Right cardiac atrium (tissue), 5 donors: ENCODE data around the gene CERS3. TPM values are rescaled to one million over a fixed set of nuclear protein-coding genes. Genes with fewer than 3 reads are reported as not detected.
"Not testable (repeated sequence)": the region's sequence is repeated elsewhere in the genome, so short reads cannot be mapped to it uniquely, and the experiment has no call there.

ENCODE experiments used
- ATAC-seq, 2 donors: fragments of 200-7000 bp; cut with Tn5 transposase; one replicate each; pipeline versions ENCODE4 v1.8.0 to v1.9.1; 2020; ENCODE audit warnings: moderate library complexity in 2 of 2, mild to moderate bottlenecking in 1 of 2
- DNase-seq, 3 donors: peaks; one replicate each; pipeline ENCODE4 v3.0.0-alpha.2; 2020
- H3K27ac ChIP-seq: one replicate; pipeline ENCODE4 v1.5.1; 2013; ENCODE audit warnings: mild to moderate bottlenecking, low read length, control low read depth, moderate library complexity
- H3K27me3 ChIP-seq: one replicate; pipeline ENCODE4 v1.6.1; 2013; ENCODE audit not compliant: control insufficient read depth, insufficient read depth
- H3K4me1 ChIP-seq: one replicate; pipeline ENCODE4 v1.6.1; 2013; ENCODE audit warnings: low read length; ENCODE audit not compliant: control insufficient read depth, insufficient read depth
- H3K4me3 ChIP-seq: one replicate; pipeline ENCODE4 v1.5.1; 2013; ENCODE audit warnings: low read length, control low read depth
- H3K9me3 ChIP-seq: one replicate; pipeline ENCODE4 v1.6.1; 2013; ENCODE audit warnings: low read length; ENCODE audit not compliant: control insufficient read depth
- WGBS: extraction: QIAGEN DNeasy Blood & Tissue Kit; methylation state at CpG from one replicate; pipeline ENCODE4 v1.1.7; 2013; 5-methylcytosine and 5-hydroxymethylcytosine counted together
- intact Hi-C, 4 donors: fragments of 100-400 bp; cut with DNase I; formaldehyde crosslinking; loops; one replicate each; pipeline versions ENCODE4 v1.11.0 to v1.14.0; 2022 to 2023
- polyA plus RNA-seq: library from polyadenylated mRNA; stranded (reverse); fragments of 200-250 nt; gene quantifications from one replicate; pipeline ENCODE4 v1.2.3, GENCODE V29; 2013
- total RNA-seq, 4 donors: library from RNA; stranded (reverse); fragmentation: NEBNext Ultra II Directional; extraction: Animal tissue kit (Norgen Biotek cat#: 25700); gene quantifications; one replicate each; pipeline ENCODE4 v1.2.1, GENCODE V29; 2021
- donor health status: healthy with polysubstance abuse.
- donor health status: DM: no; HTN: yes; CAD: no.
- donor health status: DM: no; HTN: no; CAD: no.
- donor health status: DM: no; HTN: yes; CAD: no; lungs with severe emphysema.
- donor health status: DM: yes; HTN: yes; CAD: no.

Gene CERS3
- total and polyA plus RNA-seq, 5 donors: 0.02 to 0.48 (median 0.23) TPM; not detected in 1

DNA sequence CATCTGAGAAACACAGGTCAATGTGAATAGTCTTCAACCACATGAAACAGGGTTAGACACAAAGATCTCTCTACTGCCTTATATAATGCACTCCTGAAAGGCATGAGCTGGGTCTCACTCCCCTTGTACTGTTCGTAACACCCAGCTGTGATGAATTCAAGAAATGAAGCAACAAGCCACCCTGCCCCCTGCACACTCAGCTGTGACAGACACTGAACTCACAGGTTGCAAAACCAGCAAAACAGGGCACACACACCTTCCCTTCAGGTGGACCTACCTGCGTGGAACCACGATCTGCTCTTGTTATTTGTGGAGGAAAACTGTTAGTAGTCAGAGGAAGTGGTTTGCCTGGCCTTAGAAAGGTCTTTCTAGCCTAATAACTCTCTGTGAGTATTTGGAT, 64.5 kb downstream of the CERS3 start:
- Histone ChIP-seq H3K4me3 (no peak overlapping the region), H3K9me3 (no peaks in the 10 kb centered on the region), H3K27ac (no peak overlapping the region), H3K4me1 (no peaks in the 10 kb centered on the region), H3K27me3 (no peaks in the 10 kb centered on the region)
- ATAC-seq: no peak
- DNase-seq: no peak
- intact Hi-C loops: no loop called here
- WGBS: 88% methylated on average over 3 of the region's 3 CpGs

DNA sequence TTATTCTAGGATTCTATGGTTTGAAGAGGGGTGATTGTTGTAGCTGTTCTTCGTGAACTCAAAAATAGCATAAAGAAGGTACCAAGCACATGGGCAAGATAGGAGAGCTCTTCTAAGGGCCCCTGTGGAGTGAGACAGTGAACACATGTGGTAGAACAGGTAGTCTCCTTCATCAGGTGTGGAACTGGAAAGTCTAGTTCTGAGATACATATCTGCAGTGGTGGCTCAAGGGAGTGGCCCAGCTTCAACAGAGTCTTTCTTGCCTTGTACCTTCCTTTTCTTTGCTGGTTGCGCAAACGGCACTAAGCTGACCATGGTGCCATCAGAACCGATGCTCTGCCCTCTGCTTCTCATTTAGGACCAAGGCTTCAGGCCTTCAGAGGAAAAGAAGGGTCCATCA, 65.2 kb downstream of the CERS3 start:
- intact Hi-C loops: no loop called here
- no peak overlapping the region for H3K4me3 ChIP-seq
- H3K27me3 ChIP-seq: no peaks in the 10 kb centered on the region
- no peak for ATAC-seq
- WGBS: 96% methylated on average over 4 of the region's 4 CpGs
- no peaks in the 10 kb centered on the region for H3K4me1 ChIP-seq
- DNase-seq: no peak
- H3K9me3 ChIP-seq: no peaks in the 10 kb centered on the region
- no peak overlapping the region for H3K27ac ChIP-seq

DNA sequence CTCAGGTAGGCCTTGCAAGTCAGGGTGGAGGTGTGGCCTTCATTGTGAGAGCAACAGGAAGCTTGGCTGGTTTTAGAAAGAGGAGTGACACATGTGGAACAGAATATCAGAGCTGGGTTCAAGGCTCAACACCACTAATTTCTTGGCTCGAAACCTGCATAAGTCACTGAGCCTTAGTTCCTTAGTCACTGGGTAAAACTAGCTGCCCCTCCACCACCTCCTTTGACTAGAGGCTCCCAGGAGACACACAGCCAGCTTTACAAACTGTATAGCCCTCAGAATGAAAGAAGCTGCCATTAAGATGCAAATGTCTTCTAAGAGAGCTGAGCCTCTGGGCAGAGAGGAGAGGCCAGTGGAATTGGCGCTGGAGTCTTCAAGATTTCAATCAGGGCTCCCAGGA, 67.7 kb downstream of the CERS3 start:
- no peak for ATAC-seq

DNA sequence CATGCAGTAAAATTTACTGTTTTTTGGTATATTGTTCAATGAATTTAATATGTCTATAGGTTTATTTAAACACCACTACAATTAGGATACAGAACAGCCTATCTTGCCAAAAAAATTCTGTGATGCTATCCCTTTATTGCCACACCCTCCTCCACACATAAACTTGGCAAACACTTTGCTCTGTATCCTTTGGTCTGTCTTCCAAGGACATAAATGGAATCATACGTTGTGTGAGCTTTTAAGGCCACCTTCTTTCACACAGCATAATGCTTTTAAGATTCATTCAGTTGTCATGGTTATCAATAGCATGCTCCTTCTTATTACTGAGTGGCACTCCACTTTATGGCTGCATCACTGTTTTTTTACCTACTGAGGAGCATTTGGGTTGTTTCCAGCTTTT, 71.5 kb downstream of the CERS3 start:
- no peak for DNase-seq

More for the DNA sequence above, 67.7 kb downstream of the CERS3 start:
- DNase-seq: no peak
- Histone ChIP-seq H3K4me3 (no peak overlapping the region), H3K27me3 (no peaks in the 10 kb centered on the region), H3K4me1 (no peaks in the 10 kb centered on the region), H3K27ac (no peak overlapping the region), H3K9me3 (no peaks in the 10 kb centered on the region)
- WGBS: 72% methylated on average over 2 of the region's 2 CpGs
- intact Hi-C loops: no loop called here

DNA sequence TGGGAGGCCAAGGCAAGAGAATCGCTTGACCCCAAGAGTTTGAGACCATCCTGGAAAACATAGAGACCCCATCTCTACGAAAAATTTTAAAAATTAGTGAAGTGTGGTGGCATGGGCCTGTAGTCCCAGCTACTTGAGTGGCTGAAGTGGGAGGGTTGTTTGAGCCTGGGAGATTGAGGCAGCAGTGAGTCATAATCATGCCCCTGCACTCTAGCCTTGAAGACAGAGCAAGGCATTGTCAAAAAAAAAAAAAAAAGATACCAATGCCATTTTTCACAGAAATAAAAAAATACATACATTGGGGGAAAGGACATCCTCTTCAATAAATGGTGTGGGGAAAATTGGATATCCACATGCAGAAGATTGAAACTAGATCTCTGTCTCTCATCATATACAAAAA, 74.6 kb downstream of the CERS3 start:
- WGBS: 63% methylated on average over 2 of the region's 2 CpGs
- H3K9me3 ChIP-seq: no peaks in the 10 kb centered on the region

More for the DNA sequence above, 71.5 kb downstream of the CERS3 start:
- H3K4me1 ChIP-seq: no peaks in the 10 kb centered on the region
- WGBS: 73% methylated on average over 1 of the region's 1 CpG
- ATAC-seq: no peak
- H3K9me3 ChIP-seq: no peaks in the 10 kb centered on the region
- H3K27ac ChIP-seq: no peak overlapping the region
- intact Hi-C loops: no loop called here
- H3K27me3 ChIP-seq: no peaks in the 10 kb centered on the region
- no peak overlapping the region for H3K4me3 ChIP-seq

DNA sequence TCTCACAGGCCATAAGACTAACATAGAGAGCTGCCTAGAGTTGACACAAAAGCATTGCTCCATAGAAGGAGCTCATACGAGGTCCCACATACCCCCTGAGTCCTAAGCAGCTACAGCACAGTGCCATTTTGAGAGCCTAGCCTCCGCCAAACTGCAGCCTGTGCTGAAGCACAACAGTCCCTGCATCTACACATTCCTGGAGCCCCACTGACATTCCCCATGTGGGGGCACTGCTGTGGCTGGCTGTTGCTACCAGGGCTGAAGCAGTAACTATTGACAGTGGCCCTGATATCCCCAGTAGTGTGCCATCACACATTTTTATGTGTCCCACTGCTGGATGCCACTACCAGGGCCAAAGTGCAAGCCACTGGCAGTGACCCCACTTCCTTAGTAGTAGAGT, 80.3 kb downstream of the CERS3 start:
- H3K4me3 ChIP-seq: no peak overlapping the region
- intact Hi-C loops: no loop called here
- H3K27ac ChIP-seq: no peak overlapping the region
- no peaks in the 10 kb centered on the region for H3K4me1 ChIP-seq
- DNase-seq (no peak), ATAC-seq (no peak)
- no peaks in the 10 kb centered on the region for H3K9me3 ChIP-seq
- 73% methylated on average over 2 of the region's 2 CpGs for WGBS
- no peaks in the 10 kb centered on the region for H3K27me3 ChIP-seq

More for the DNA sequence above, 74.6 kb downstream of the CERS3 start:
- no peak overlapping the region for H3K4me3 ChIP-seq
- no peak overlapping the region for H3K27ac ChIP-seq
- H3K4me1 ChIP-seq: no peaks in the 10 kb centered on the region
- intact Hi-C loops: no loop called here
- no peak for ATAC-seq
- no peak for DNase-seq
- no peaks in the 10 kb centered on the region for H3K27me3 ChIP-seq

DNA sequence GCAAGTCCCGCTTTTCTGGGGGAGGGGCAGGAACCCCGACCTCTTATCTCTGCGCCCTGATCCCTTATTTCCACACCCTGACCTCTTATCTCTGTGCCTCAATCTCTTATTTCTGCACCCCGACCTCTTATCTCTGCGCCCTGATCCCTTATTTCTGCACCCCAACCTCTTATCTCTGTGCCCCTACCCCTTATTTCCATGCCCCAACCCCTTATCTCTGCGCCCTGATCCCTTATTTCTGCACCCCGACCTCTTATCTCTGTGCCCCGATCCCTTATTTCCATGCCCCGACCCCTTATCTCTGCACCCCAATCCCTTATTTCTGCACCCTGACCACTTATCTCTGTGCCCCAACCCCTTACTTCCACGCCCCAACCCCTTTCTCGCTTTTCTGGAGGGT, 87.7 kb downstream of the CERS3 start:
- intact Hi-C loops, H3K27ac ChIP-seq, H3K9me3 ChIP-seq, H3K4me1 ChIP-seq, H3K27me3 ChIP-seq, DNase-seq, ATAC-seq, H3K4me3 ChIP-seq: not testable (repeated sequence)
- WGBS: 77% methylated on average over 11 of the region's 11 CpGs

DNA sequence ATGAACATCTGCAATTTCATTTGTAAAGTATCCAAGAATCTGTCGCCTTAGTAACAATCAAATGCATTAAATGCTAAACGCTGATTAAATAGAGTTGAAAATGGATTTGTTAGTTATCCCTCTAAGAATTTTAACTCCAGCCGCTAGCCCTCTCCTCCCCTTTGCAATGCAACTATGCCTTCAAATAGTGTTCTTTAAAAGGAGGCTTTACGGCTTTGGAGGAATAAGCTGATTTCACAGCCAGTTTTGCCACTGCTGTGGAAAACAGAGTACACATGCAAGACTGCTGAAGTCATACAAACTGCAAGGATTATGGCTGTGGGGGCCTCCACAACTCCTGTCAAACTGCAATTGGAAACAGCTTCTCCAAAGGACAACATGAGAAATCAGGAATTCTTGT, 89.2 kb downstream of the CERS3 start:
- no peaks in the 10 kb centered on the region for H3K27me3 ChIP-seq
- intact Hi-C loops: no loop called here
- no peaks in the 10 kb centered on the region for H3K9me3 ChIP-seq
- H3K4me3 ChIP-seq: no peak overlapping the region
- no peak overlapping the region for H3K27ac ChIP-seq
- ATAC-seq (peak in 1 of 2 donors; percentile 67), DNase-seq (no peak)
- WGBS: 61% methylated on average over 4 of the region's 4 CpGs
- H3K4me1 ChIP-seq: no peaks in the 10 kb centered on the region

DNA sequence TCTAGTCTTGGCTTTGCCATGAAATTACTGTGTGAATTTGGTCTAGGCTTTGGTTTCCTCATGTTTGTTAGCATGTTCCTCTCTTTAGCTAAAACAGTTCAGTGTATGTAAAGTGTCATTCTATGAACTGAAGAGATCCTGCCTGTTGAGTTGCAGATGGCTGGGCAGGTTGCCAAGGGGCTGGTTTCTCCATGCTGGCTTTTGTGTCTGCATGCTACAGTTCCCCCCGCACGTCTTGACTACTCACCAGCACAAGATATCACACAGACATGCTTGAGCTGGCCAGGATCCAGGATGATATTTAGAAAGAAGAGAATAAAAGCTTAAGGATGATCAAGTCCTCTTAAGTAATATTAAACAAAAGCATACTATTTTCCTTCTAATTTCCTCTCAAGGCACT, 90.2 kb downstream of the CERS3 start:
- ATAC-seq: peak; percentile 37 to 65
- no peaks in the 10 kb centered on the region for H3K9me3 ChIP-seq
- no peaks in the 10 kb centered on the region for H3K27me3 ChIP-seq
- DNase-seq: peak; percentile 76 to 93 (median 86)
- no peak overlapping the region for H3K27ac ChIP-seq
- WGBS: 5% methylated on average over 2 of the region's 2 CpGs
- intact Hi-C loops: no loop called here
- H3K4me3 ChIP-seq: no peak overlapping the region
- no peaks in the 10 kb centered on the region for H3K4me1 ChIP-seq

DNA sequence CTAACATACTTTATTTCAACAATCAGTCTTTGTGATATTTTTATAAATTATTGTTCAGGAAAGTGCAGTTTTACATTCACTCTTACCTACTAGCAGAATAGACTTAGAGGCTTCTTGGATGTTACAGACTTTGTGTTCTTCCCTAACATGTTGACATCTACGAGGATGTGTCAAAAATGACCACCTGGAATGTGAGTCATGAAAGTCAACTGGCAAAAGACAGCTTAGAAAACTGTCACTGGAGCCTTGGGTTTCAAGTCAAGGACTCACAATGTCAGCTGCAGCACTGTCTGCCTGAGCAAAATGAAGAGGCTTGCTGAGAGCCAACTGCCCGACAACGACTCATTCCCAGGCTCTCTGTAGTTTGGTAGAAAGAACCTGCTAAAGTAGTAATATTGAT, 91.5 kb downstream of the CERS3 start:
- intact Hi-C loops: no loop called here
- Histone ChIP-seq H3K9me3 (no peaks in the 10 kb centered on the region), H3K27me3 (no peaks in the 10 kb centered on the region), H3K27ac (no peak overlapping the region), H3K4me1 (no peaks in the 10 kb centered on the region), H3K4me3 (no peak overlapping the region)
- WGBS: 70% methylated on average over 3 of the region's 3 CpGs
- DNase-seq: no peak
- ATAC-seq: no peak

DNA sequence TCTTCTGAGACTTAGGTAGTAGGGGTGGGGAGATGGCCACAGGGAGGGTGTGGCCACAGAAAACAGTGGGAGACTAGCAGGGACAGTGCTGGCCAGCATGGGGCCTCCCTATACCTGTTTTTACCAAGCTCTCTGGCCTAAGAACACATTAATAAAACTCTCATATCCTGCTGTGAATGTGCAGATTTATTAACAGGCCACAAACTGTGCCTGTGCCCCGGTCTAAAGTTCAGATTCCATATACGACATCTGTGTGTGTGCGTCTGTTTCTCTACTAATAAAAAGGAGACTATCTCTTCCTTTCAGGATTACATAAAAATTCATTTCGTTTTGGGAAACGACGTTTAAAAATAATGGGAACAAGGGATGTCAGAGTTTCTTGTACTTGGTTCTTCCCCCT, 94.2 kb downstream of the CERS3 start:
- WGBS: 79% methylated on average over 6 of the region's 6 CpGs
- Histone ChIP-seq H3K4me3 (no peak overlapping the region), H3K4me1 (no peaks in the 10 kb centered on the region), H3K9me3 (no peaks in the 10 kb centered on the region), H3K27ac (no peak overlapping the region), H3K27me3 (no peaks in the 10 kb centered on the region)
- intact Hi-C loops: no loop called here
- DNase-seq: no peak
- ATAC-seq: no peak

DNA sequence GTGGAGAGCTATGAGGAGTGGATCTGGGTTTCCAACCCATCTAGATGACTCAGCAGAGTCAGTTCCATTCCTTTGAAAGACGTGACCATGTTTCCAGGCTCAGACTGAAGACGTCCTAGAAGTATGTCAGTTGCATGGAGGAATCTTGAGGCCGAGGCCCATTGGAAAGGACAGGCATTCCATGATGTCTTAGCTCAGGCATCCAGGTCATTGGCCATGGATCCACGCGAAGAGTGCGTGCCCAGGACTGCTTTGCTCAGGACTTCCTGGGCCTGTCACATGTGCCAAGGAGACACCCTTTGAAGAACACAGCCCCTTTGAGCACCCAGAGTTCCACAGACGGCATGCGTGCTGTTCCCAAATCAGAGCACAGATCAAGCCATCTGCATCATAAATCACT, 94.7 kb downstream of the CERS3 start:
- H3K9me3 ChIP-seq: no peaks in the 10 kb centered on the region
- ATAC-seq: no peak
- H3K4me3 ChIP-seq: no peak overlapping the region
- no peak for DNase-seq
- no peaks in the 10 kb centered on the region for H3K4me1 ChIP-seq
- H3K27me3 ChIP-seq: no peaks in the 10 kb centered on the region
- intact Hi-C loops: no loop called here
- 81% methylated on average over 8 of the region's 8 CpGs for WGBS
- H3K27ac ChIP-seq: no peak overlapping the region
